Transverse colon (tissue), 3 donors: Measurements from ENCODE around the gene NPAS3.

Experiments
- POLR2A ChIP-seq: fragments of 450-650 bp; IDR thresholded peaks from one replicate; pipeline ENCODE4 v1.6.1; 2016; ENCODE audit warnings: antibody characterized with exemption, mild to moderate bottlenecking, moderate library complexity
- TF ChIP-seq, protein P1 (sequence below), 5 experiments: fragments of 200-600 bp in 3 of 5; fragments of 450-650 bp in 2 of 5; sonication (generic) in 3 of 5; IDR thresholded peaks; 1 replicate in 2 of 5; 2 replicates in 3 of 5; pipeline ENCODE4 v1.5.1; 2016 to 2017; ENCODE audit warnings: antibody characterized with exemption in 5 of 5, inconsistent platforms in 3 of 5, mild to moderate bottlenecking in 2 of 5, moderate library complexity in 1 of 5

DNA sequence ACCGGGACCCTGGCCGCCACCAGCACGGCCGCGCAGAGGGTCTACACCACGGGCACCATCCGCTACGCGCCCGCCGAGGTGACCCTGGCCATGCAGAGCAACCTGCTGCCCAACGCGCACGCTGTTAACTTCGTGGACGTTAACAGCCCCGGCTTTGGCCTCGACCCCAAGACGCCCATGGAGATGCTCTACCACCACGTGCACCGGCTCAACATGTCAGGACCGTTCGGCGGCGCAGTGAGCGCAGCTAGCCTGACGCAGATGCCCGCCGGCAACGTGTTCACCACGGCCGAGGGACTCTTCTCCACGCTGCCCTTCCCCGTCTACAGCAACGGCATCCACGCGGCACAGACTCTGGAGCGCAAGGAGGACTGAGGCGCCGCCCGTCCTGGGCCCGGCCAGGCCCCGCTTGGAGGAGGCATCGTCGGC lies 862.1 kb downstream of the NPAS3 start:
- TF ChIP-seq, protein P1, sequence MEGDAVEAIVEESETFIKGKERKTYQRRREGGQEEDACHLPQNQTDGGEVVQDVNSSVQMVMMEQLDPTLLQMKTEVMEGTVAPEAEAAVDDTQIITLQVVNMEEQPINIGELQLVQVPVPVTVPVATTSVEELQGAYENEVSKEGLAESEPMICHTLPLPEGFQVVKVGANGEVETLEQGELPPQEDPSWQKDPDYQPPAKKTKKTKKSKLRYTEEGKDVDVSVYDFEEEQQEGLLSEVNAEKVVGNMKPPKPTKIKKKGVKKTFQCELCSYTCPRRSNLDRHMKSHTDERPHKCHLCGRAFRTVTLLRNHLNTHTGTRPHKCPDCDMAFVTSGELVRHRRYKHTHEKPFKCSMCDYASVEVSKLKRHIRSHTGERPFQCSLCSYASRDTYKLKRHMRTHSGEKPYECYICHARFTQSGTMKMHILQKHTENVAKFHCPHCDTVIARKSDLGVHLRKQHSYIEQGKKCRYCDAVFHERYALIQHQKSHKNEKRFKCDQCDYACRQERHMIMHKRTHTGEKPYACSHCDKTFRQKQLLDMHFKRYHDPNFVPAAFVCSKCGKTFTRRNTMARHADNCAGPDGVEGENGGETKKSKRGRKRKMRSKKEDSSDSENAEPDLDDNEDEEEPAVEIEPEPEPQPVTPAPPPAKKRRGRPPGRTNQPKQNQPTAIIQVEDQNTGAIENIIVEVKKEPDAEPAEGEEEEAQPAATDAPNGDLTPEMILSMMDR (IDR thresholded peaks at IDR 0.05): no peak
- no peak for TF ChIP-seq POLR2A
